Measurements from ENCODE around the gene DLGAP1.
"Not testable (repeated sequence)": the region's sequence is repeated elsewhere in the genome, so short reads cannot be mapped to it uniquely, and the experiment has no call there.

The DLGAP1 gene

GRCh38 chr18:4385876-4386275 lies 69.2 kb downstream of the DLGAP1 start:
- no peak for DNase-seq (ENCODE audit: low read depth)

- no peak for DNase-seq (ENCODE audit: low read depth)
Measured at GRCh38 chr18:4384932-4385331, 70.2 kb downstream of the DLGAP1 start.

GRCh38 chr18:4374564-4374963 lies 80.5 kb downstream of the DLGAP1 start:
- no peak for DNase-seq (ENCODE audit: low read depth)

GRCh38 chr18:4369705-4370104 lies 85.4 kb downstream of the DLGAP1 start:
- no peak for DNase-seq (ENCODE audit: low read depth)

- DNase-seq (ENCODE audit: low read depth): no peak
Measured at GRCh38 chr18:4360221-4360715, 94.8 kb downstream of the DLGAP1 start.

GRCh38 chr18:4358618-4359017 lies 96.5 kb downstream of the DLGAP1 start:
- no peak for DNase-seq (ENCODE audit: low read depth)

GRCh38 chr18:4357579-4357978 lies 97.5 kb downstream of the DLGAP1 start:
- DNase-seq (ENCODE audit: low read depth): no peak

- no peak for DNase-seq (ENCODE audit: low read depth)
Measured at GRCh38 chr18:4356929-4357328, 98.2 kb downstream of the DLGAP1 start.

- DNase-seq (ENCODE audit: low read depth): no peak
Measured at GRCh38 chr18:4353853-4354418, 101.2 kb downstream of the DLGAP1 start.

GRCh38 chr18:4352746-4353551 lies 102.2 kb downstream of the DLGAP1 start:
- no peak for DNase-seq (ENCODE audit: low read depth)

- DNase-seq (ENCODE audit: low read depth): no peak
Measured at GRCh38 chr18:4351005-4351404, 104.1 kb downstream of the DLGAP1 start.

GRCh38 chr18:4335386-4335785 lies 119.7 kb downstream of the DLGAP1 start:
- DNase-seq (ENCODE audit: low read depth): no peak

GRCh38 chr18:4333043-4333442 lies 122.1 kb downstream of the DLGAP1 start:
- no peak for DNase-seq (ENCODE audit: low read depth)

- DNase-seq (ENCODE audit: low read depth): no peak
Measured at GRCh38 chr18:4319738-4320677, 135.1 kb downstream of the DLGAP1 start.

GRCh38 chr18:4318311-4318710 lies 136.8 kb downstream of the DLGAP1 start:
- DNase-seq (ENCODE audit: low read depth): no peak

- not testable (repeated sequence) for DNase-seq (ENCODE audit: low read depth)
Measured at GRCh38 chr18:4311945-4312344, 143.2 kb downstream of the DLGAP1 start.

- no peak for DNase-seq (ENCODE audit: low read depth)
Measured at GRCh38 chr18:4311136-4311535, 144.0 kb downstream of the DLGAP1 start.

- DNase-seq (ENCODE audit: low read depth): no peak
Measured at GRCh38 chr18:4309227-4309626, 145.9 kb downstream of the DLGAP1 start.

GRCh38 chr18:4308576-4308975 lies 146.5 kb downstream of the DLGAP1 start:
- no peak for DNase-seq (ENCODE audit: low read depth)

- DNase-seq (ENCODE audit: low read depth): no peak
Measured at GRCh38 chr18:4299395-4299794, 155.7 kb downstream of the DLGAP1 start.

GRCh38 chr18:4293337-4293736 lies 161.8 kb downstream of the DLGAP1 start:
- DNase-seq (ENCODE audit: low read depth): no peak

- DNase-seq (ENCODE audit: low read depth): no peak
Measured at GRCh38 chr18:4292696-4293095, 162.4 kb downstream of the DLGAP1 start.
